ENCODE data around the gene PSG7. TPM values are rescaled to one million over a fixed set of nuclear protein-coding genes. Genes with fewer than 3 reads are reported as not detected.
A peak's percentile ranks its signal among the peaks of the same experiment; 100 is the strongest.
"Not testable (repeated sequence)": the region's sequence is repeated elsewhere in the genome, so short reads cannot be mapped to it uniquely, and the experiment has no call there.

PSG7 gene
- total RNA-seq (2014; rRNA removed; shearing (Covaris generic); ENCODE audit: low replicate concordance), result not detected in 2 replicates

DNA sequence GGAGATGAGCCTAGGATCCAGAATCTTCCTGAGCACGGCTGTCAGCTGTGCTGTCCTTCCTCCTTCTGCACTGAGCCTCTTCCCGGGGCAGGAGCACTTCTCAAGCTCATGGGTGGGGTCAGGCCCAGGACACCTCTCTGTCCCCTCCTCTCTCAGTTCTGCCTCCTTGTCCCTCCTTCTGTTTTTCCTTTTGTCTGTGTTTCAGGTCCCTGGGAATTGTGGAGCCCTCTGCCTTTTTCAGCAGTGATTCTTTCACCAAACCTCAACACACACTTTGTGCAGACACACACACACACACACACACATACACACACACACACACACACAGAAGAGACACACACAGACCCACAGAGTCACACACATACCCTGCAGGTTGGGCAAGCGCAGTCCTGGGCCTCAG, at the start of gene PSG7:
PSG7 (minus strand) TSS at position 101 of the 400 bp plus-strand sequence. CDS start 131 bp downstream, outside the sequence.
- in situ Hi-C loops (cut with HindIII; ENCODE audit: low pct_unique_long_range_greater_than_20kb, low sequenced_read_pairs); DNase-seq (ENCODE audit: low read depth): not testable (repeated sequence)

DNA sequence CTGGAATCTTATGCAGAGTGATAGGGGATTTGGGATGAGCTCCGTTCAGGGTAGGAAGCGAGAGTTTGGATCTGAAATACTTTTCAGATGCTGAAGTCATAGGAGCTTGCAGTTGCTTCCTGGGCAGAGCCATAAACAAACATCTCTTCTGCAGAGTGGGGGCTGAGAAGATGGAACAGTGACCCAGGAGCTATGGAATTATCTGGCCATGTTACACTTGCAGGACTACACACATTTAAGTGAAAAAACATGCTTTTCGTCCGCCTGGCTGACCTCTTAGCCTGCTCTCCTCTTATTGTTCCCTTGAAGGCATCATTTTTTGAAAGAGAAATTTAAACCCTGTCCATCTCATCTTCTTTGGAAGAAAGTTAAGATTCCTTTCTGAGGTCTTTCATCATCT, 48.6 kb upstream of the PSG7 start:
- no peak for DNase-seq (ENCODE audit: low read depth)
- in situ Hi-C loops (cut with HindIII; ENCODE audit: low pct_unique_long_range_greater_than_20kb, low sequenced_read_pairs), result no loop called here

DNA sequence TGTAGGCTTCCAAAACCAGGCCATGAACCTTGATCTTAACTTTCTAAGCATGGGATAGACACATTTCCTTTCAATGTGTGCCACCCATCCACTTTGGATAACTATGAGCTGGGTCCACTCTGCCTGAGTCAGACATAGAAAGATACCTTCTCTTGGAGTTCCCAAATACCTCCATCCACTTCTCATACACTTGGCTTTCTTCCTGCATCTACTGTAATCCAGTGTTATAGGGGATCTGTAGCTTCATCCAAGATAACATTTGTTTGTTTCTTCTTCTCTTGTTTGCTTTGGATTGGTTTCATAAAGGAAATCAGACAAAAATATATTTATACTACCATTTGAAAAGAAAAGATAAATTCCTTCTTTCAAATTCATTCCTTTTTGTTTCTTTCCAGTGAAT, 45.1 kb upstream of the PSG7 start:
- DNase-seq (ENCODE audit: low read depth); in situ Hi-C loops (cut with HindIII; ENCODE audit: low pct_unique_long_range_greater_than_20kb, low sequenced_read_pairs): not testable (repeated sequence)

DNA sequence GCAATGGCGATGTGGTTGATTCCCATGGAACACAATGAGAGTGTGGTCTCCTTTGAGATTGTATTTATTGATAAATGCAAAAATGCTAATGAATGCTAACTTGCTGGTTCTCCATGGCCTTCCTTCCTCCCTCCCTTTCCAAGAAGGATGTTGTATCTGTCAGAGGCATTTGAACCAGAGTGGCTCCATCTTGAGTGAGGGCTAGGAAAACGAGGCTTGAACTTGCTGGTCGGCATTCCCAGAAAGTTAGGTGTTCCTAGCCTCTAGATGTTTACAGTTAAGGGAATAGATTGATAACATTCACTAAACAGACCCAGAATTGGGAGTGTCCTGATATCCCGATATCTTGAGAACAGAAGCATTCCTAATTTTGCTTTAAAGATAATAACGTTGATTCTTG, 34.4 kb upstream of the PSG7 start:
- DNase-seq (ENCODE audit: low read depth); in situ Hi-C loops (cut with HindIII; ENCODE audit: low pct_unique_long_range_greater_than_20kb, low sequenced_read_pairs): not testable (repeated sequence)

DNA sequence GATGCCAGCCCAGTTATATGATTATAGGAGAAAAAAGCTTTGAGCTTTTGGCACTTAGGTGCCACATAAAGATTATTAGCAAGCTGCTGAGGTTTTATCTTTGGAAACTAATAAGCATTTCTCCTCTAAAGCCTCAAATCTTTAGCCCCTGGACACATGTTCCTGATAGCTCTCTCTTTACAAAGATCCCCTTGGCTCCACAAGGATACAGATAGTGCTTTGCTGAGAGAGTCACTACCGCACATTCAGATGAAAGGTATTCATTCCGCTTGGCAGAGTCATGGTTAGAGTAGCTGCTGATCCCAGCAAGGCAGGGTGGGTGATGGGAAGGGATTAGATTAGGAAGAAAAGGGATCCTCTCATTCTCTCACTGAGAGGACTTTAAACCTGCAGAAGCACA, 28.2 kb upstream of the PSG7 start:
- no peak for DNase-seq (ENCODE audit: low read depth)
- in situ Hi-C loops (cut with HindIII; ENCODE audit: low pct_unique_long_range_greater_than_20kb, low sequenced_read_pairs), result no loop called here

DNA sequence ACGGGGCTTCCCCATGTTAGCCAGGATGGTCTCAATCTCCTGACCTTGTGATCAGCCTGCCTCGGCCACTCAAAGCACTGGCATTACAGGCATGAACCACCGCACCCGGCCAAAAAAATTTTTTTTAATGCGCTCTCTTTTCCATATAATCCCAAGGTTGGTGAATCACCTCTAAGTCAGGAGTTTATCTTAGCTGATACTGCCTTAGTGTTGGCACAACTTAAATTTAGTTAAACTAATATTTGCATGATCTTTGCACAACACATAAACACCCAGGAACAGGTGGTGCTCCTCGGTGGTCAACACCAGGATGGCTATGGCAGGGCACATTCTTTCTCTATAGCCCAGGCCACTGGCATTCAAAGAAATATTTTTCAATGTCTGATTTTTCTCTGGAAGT, 24.1 kb upstream of the PSG7 start:
- in situ Hi-C loops (cut with HindIII; ENCODE audit: low pct_unique_long_range_greater_than_20kb, low sequenced_read_pairs), result no loop called here
- no peak for DNase-seq (ENCODE audit: low read depth)

DNA sequence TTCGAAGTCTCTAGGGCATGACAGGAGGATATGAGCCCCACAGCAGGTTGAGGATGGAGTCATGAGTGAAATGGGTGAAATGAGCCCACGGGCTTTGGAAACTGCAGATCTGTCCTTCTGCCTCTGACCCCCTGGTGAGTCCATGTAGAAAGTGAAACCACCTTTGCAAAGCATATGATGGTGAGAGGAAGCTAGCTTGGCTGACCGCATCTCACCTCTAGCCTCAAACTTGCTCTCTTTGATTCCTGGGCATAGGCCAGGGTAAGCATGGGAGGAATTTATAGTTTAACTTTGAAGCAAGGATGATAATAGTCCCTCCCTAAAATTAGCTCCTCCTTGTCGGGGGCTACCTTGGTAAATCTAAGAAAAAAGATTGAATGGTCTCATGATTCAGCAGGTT, 15.1 kb upstream of the PSG7 start:
- in situ Hi-C loops (cut with HindIII; ENCODE audit: low pct_unique_long_range_greater_than_20kb, low sequenced_read_pairs); DNase-seq (ENCODE audit: low read depth): not testable (repeated sequence)

DNA sequence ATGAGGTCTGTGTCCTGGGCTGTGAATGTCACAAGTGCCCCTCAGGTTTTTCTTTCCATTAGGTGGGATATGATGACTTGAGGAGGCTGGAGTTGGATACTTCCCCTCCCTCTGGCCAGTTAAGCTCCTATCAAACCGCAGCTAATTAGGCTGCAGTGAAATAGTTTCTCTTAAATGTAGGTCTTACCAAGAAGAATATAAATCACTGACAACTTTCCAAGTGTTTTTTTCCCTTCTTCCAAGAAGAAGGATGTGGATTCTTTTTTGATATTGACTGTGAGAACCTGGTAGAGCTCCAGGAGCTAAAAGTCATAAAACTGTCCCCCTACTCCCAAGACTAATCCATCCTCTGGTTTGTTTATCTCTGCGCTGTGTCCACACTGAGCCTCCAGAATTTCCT, 14.5 kb upstream of the PSG7 start:
- DNase-seq (ENCODE audit: low read depth); in situ Hi-C loops (cut with HindIII; ENCODE audit: low pct_unique_long_range_greater_than_20kb, low sequenced_read_pairs): not testable (repeated sequence)

DNA sequence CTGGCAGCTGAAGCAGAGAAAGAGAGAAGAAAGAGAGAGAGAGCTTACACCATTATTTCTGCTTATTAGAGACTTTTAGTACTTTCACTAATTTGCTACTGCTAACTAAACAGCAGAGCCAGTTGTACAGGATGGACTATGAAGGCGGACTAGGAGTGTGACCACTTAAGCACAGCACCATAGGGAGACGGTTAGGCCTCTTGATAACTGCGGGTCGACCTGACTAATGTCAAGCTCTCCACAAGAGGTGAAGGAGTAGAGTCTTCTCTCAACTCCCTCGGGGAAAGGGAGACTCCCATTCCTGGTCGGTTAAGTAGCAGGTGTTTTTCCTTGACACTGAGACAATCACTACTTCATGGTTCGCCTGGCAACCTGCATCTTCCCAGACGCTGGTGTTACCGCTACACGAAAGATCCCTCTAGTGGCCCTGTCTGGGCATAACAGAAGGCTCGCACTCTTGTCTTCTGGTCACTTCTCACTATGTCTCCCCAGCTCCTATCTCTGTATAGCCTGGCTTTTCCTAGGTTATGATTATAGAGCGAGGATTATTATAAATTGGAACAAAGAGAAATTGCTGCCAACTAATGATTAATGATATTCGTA, 5.3 kb upstream of the PSG7 start:
- DNase-seq (ENCODE audit: low read depth), result peak; percentile 22
- in situ Hi-C loops (cut with HindIII; ENCODE audit: low pct_unique_long_range_greater_than_20kb, low sequenced_read_pairs), result no loop called here

DNA sequence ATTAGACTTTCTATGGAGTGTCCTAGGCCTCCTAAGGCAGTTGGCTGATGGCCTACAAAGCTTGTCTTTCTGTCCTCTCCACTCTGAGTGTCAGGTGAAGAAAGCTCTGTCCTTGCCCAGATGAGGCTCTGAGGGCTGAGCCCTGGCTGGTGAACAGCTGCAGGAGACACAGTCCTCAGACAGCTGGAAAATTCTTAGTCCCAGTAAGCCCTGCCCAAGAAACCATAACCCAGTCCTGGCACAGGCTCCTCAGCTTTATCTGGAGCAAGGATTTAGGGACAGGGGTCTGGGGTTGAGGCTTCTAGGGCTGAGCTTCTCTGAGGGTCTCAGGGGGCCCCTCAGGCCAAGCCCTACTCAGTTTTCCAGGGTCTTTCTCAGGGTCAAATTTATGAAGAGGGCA, 2.3 kb downstream of the PSG7 start:
- DNase-seq (ENCODE audit: low read depth); in situ Hi-C loops (cut with HindIII; ENCODE audit: low pct_unique_long_range_greater_than_20kb, low sequenced_read_pairs): not testable (repeated sequence)

DNA sequence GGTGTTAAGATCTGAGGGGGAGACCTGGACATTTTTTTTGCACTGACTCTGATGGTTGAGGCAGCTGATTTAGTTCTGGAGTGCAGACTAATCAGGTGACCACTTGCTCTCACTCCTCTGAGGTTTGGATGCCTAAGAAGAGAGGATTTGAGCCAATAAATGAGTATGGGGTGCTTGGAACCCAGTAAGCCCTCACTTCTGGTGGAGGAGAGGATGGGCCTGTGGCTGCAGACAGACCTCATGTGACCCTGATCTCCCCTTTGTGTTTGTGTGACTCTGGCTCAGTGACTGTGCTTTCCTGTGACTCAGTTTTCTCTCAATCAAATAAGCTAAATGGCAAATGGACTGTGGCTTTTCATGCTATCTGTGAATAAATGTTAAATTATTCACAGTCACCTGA, 2.8 kb downstream of the PSG7 start:
- in situ Hi-C loops (cut with HindIII; ENCODE audit: low pct_unique_long_range_greater_than_20kb, low sequenced_read_pairs), result not testable (repeated sequence)
- peak; percentile 41 for DNase-seq (ENCODE audit: low read depth)

DNA sequence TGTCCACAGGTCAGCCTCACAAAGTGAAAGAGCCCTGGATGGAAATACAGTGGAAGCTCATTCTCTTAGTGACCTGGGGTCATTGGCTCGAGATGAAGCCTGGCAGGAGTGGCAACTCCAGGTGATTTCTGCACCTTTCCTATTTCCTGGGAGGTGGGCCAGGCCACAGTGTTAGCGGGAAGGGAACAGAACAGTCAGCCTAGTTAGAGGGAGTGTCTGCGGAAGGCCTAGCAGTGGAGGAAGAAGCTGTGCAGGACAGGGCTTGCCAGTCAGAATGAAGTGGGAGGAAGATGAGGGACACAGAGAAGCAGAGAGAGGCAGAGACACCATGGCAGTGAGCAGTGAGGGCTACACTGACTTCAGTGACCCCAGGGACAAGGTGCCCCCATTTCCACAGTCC, 3.6 kb downstream of the PSG7 start:
- in situ Hi-C loops (cut with HindIII; ENCODE audit: low pct_unique_long_range_greater_than_20kb, low sequenced_read_pairs); DNase-seq (ENCODE audit: low read depth): not testable (repeated sequence)

DNA sequence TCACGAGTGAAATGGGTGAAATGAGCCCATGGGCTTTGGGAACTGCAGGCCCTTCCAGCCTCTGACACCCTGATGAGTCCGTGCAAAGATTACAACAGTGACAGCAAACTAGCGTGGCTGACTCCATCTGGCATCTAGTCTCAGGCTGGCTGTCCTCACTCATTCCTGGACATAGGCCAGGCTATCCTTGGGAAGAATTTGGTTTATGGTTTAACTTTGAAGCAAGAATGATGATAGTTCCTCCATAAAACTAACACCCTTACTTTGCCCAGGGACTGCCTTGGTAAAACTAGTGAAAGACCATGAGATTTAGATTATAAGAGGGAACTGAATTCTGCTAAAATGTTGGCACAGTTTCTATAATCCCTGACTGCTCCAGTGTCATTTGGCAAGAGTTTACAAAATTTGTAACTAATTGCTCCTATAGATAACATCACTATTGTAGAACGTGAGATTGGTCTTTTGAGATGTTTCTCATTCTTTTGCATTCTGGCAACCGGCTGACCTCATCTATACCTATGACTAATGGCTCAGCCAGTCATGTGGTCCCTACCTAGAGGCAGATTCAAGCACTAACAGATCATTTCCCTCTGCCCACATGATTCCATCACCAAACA, 4.4 kb downstream of the PSG7 start:
- in situ Hi-C loops (cut with HindIII; ENCODE audit: low pct_unique_long_range_greater_than_20kb, low sequenced_read_pairs), result not testable (repeated sequence)
- DNase-seq (ENCODE audit: low read depth), result peak; percentile 86

DNA sequence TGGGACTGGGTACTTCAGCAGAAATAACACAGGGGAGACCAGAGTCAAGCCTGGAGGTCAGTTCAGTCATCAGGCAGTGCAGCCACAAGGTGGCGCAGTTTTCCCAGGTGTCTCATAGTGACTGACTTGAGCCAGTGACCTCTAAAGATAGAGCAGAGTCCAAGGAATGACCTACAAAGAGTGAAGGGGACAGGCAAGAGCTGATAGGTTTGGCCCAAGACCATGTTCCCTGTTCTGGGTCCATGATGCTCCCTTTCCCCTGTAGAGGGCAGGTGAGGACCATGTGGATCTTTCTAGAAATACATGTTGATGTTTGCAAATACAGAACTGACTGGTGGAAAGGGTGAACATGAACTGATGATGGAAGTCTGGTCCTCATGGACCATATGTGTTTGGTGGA, 6.8 kb downstream of the PSG7 start:
- in situ Hi-C loops (cut with HindIII; ENCODE audit: low pct_unique_long_range_greater_than_20kb, low sequenced_read_pairs), result not testable (repeated sequence)
- DNase-seq (ENCODE audit: low read depth), result peak; percentile 20

DNA sequence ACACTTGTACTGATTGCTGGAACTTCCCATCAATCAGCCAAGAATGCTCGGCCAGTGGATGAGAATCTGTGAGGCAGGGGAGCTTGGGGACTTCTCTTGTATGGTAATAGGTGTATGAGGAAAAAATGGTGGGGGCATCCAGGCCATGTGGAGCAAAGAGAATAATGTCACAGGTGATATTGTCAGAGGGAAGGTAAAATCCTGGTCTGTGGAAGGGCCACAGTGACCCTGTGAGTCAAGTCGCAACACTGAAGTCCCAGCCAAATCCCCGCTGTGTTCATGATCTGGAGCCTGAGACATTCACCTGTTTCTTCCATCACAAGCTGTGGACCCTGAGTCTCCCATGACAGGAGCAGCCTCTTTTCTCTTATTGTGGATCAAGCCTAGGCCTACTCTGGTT, 8.1 kb downstream of the PSG7 start:
- in situ Hi-C loops (cut with HindIII; ENCODE audit: low pct_unique_long_range_greater_than_20kb, low sequenced_read_pairs), result no loop called here
- DNase-seq (ENCODE audit: low read depth), result no peak

DNA sequence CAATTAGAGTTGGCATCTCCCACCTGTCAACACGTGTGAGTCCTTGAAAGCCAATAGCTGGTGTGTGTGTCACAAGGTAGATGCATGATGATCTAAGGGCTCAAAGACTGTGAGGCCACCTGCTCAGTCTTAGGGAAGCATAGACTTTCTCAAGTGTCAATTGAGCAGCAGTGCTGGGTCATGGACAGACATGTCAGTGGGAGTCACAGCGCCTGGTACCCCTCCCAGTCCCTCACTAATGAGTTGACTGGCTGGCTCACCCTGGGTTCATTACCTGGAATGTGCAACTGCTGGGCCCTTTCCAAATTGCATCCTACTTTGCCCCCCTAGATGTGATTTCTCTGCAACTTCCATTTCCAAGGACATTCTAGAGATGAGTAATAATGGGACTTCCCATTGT, 10.2 kb downstream of the PSG7 start:
- in situ Hi-C loops (cut with HindIII; ENCODE audit: low pct_unique_long_range_greater_than_20kb, low sequenced_read_pairs), result no loop called here
- DNase-seq (ENCODE audit: low read depth), result no peak

DNA sequence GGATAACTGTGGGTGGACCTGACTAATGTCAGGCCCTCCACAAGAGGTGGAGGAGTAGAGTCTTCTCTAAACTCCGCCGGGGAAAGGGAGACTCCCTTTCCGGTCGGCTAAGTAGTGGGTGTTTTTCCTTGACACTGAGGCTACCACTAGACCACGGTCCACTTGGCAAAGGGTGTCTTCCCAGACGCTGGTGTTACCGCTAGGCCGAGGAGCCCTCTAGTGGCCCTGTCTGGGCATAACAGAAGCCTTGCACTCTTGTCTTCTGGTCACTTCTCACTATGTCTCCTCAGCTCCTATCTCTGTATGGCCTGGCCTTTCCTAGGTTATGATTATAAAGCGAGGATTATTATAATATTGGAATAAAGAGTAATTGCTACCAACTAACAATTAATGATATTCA, 13.9 kb downstream of the PSG7 start:
- peak; percentile 24 for DNase-seq (ENCODE audit: low read depth)
- in situ Hi-C loops (cut with HindIII; ENCODE audit: low pct_unique_long_range_greater_than_20kb, low sequenced_read_pairs), result not testable (repeated sequence)

DNA sequence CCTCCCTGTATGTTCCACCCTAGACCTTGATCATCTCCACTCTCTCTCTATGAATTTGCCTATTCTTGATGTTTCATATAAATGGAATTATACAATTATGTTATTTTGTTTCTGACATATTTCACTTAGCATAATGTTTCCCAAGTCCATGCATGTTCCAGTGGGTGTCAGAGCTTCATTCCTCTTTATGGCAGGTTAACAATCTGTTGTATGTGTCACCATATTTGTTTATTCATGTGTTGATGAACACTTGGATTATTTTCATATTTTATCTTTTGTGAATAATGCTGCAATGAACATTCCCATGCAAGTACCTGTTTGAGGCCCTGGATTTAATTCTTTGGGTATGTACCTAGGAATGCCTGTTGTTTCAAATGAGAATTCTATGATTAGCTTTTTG, 16.0 kb downstream of the PSG7 start:
- in situ Hi-C loops (cut with HindIII; ENCODE audit: low pct_unique_long_range_greater_than_20kb, low sequenced_read_pairs); DNase-seq (ENCODE audit: low read depth): not testable (repeated sequence)

DNA sequence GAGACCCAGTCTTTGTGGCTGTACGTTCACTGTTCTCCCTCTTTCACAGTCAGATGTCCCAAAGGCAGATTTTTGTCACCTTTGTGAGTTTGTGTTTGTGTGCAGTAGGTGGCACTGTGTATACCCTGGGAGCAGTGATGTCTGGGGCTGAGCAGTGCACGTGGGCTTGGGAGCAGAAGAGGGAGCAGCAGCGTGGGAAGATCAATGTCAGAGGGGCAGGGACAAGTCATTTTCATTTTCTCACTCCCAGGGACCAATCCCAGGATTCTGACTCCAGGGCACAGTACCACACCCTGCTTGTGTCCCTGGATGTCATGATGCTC, 17.3 kb downstream of the PSG7 start:
- DNase-seq (ENCODE audit: low read depth), result no peak
- in situ Hi-C loops (cut with HindIII; ENCODE audit: low pct_unique_long_range_greater_than_20kb, low sequenced_read_pairs), result no loop called here

DNA sequence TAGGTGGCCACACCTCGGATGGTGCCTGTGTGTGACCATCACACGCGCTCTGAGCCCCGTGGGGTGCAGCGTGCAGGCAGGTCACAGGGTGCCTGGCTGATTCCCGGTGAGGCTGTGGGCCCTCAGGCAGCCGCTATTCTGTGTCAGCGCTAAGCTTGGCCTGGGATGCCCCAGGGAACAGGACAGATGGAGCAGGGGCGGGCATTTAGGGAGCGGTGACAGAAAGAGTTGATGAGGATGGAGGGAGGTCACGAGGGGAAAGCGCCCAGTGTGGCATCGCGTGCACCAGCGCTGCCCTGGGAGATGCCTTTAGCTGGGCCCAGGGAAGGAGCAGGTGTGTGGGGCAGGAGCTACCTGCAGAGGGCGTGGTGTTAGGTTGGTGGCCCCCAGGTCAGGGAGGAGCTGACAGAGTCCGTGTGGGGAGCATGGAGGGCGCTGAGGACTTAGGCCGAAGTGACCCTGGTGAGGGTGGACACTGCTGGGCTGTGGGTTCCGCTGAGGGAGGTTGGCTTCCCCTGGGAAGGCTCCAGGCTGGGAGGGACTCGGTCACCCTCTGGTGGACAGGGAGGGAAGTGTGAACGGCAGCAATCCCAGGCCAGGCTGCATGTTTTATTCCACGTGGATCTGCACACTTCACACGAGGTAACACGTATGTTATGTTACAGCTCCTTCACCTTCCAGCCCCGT, 17.8 kb downstream of the PSG7 start:
- in situ Hi-C loops (cut with HindIII; ENCODE audit: low pct_unique_long_range_greater_than_20kb, low sequenced_read_pairs); DNase-seq (ENCODE audit: low read depth): not testable (repeated sequence)

Data from Caki2 (cell line).